Stimulated activated naive B cell treated with anti-CD40 and anti-IgM and Interleukin-4, amounts not matched to agents 10 μg/mL and 1 μg/mL and 100 μg/mL, for 72 hours (primary cell): ENCODE data around the gene NKIRAS2.
A peak's percentile ranks its signal among the peaks of the same experiment; 100 is the strongest.

ENCODE experiments used
- ATAC-seq, 2 donors: fragments of 150-1000 bp; cut with Tn5 transposase; replicated peaks; 2 replicates each; pipeline ENCODE4 v1.10.0; 2021; ENCODE audit warnings: moderate library complexity in 1 of 2
- DNase-seq: peaks from one replicate; pipeline ENCODE4 v3.0.0; 2021
- H3K27ac Mint-ChIP-seq: one replicate; pipeline ENCODE4 v1.8.0; 2022; ENCODE audit warnings: mild to moderate bottlenecking, mixed read lengths
- H3K27me3 Mint-ChIP-seq, 2 donors: one replicate each; pipeline ENCODE4 v1.8.0; 2022; ENCODE audit warnings: mixed read lengths in 2 of 2
- H3K36me3 Mint-ChIP-seq, 2 donors: one replicate each; pipeline ENCODE4 v1.8.0; 2022; ENCODE audit warnings: mixed read lengths in 2 of 2, mild to moderate bottlenecking in 1 of 2
- H3K4me1 Mint-ChIP-seq, 2 donors: one replicate each; pipeline ENCODE4 v1.8.0; 2022; ENCODE audit warnings: mixed read lengths in 2 of 2, mild to moderate bottlenecking in 1 of 2
- H3K4me3 Mint-ChIP-seq, 2 donors: one replicate each; pipeline ENCODE4 v1.8.0; 2022; ENCODE audit warnings: mild to moderate bottlenecking in 2 of 2, mixed read lengths in 2 of 2, moderate library complexity in 1 of 2
- H3K9me3 Mint-ChIP-seq, 2 donors: one replicate each; pipeline ENCODE4 v1.8.0; 2022; ENCODE audit warnings: mixed read lengths in 2 of 2, mild to moderate bottlenecking in 1 of 2

The NKIRAS2 gene

DNA sequence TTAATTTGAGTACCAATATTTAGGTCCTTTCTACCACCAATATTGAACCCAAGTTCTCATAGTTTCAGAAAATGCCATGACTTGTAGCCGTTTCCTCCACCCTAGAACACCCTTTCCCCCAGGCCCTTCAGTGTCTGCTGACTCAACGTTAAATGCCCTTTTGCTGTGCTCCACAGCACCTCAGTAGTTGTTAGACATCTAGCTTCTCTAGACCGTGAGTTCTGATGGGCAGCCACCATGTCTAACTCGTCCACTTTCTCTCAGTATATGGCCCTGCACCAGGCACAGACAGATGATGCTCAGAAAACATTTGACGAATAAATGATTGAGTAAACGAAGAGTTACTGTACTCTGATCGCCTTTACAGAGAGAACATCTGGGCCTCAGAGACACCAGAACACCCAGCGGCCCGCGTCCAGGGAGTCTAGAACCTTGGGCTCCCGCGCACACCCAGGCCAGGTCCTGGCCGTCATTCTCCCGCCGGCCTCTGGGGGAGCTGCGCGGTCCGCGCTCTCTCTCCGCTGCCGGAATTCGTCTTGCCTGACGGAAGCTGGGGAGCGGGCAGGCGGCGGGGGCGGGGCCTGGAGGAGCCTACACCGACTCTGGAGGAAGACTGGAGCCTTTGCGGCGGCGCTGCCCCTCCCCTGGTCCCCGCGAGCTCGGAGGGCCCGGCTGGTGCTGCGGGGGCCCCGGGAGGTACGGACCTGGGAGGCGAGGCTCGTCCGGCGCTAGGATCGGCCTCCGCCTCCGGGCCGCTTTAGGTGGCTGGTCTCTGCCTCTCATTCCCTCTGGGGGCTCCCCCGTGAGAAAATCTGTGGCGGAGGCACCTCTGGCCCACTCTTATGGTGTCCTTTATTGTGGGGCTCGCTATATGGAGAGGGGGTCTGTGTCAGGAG lies at the start of gene NKIRAS2:
NKIRAS2 (plus strand) TSS at position 582 of the 896 bp plus-strand sequence. CDS start 1,488 bp downstream, outside the sequence.
- ATAC-seq = peak; percentile 69 to 73
- peak; percentile 91 for DNase-seq
- Mint-ChIP-seq H3K36me3 (peaks cover 35 to 44% of the 10 kb centered on the region in 2 donors), H3K27me3 (no peaks in the 10 kb centered on the region), H3K27ac (peak within 1 kb of the TSS; percentile 90), H3K4me3 (peak within 1 kb of the TSS; percentile 94 to 100), H3K9me3 (peaks cover 3% of the 10 kb centered on the region in 2 donors), H3K4me1 (peaks cover 40 to 79% of the 10 kb centered on the region in 2 donors)

GRCh38 chr17:41970901-41971331 lies 49.0 kb upstream of the NKIRAS2 start:
- no peak for ATAC-seq
- H3K4me1 Mint-ChIP-seq = peaks cover 23 to 63% of the 10 kb centered on the region in 2 donors
- no peak overlapping the region for H3K4me3 Mint-ChIP-seq
- no peak for DNase-seq
- H3K36me3 Mint-ChIP-seq = peaks cover 30 to 42% of the 10 kb centered on the region in 2 donors
- no peaks in the 10 kb centered on the region for H3K9me3 Mint-ChIP-seq
- no peaks in the 10 kb centered on the region for H3K27me3 Mint-ChIP-seq
- H3K27ac Mint-ChIP-seq = peak overlapping the region; percentile 59

- peaks cover 35 to 46% of the 10 kb centered on the region in 2 donors for H3K36me3 Mint-ChIP-seq
These were observed 48.0 kb upstream of the NKIRAS2 start for GRCh38 chr17:41971721-41972523.

GRCh38 chr17:41972571-41973407 lies 47.1 kb upstream of the NKIRAS2 start:
- Mint-ChIP-seq H3K36me3 (peaks cover 35 to 53% of the 10 kb centered on the region in 2 donors), H3K9me3 (no peaks in the 10 kb centered on the region)

More at GRCh38 chr17:41971721-41972523, 48.0 kb upstream of the NKIRAS2 start:
- Mint-ChIP-seq H3K4me3 (no peak overlapping the region), H3K4me1 (peaks cover 26 to 72% of the 10 kb centered on the region in 2 donors), H3K27ac (peak overlapping the region; percentile 86), H3K27me3 (no peaks in the 10 kb centered on the region), H3K9me3 (no peaks in the 10 kb centered on the region)
- DNase-seq (no peak), ATAC-seq (no peak)

DNA sequence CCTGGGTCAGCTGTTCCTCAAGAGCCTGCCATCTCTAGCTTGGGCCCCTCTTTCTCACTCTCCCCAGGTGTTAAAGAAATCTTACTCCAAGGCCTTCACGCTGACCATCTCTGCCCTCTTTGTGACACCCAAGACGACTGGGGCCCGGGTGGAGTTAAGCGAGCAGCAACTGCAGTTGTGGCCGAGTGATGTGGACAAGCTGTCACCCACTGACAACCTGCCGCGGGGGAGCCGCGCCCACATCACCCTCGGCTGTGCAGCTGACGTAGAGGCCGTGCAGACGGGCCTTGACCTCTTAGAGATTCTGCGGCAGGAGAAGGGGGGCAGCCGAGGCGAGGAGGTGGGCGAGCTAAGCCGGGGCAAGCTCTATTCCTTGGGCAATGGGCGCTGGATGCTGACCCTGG lies 46.5 kb upstream of the NKIRAS2 start:
- DNase-seq (no peak), ATAC-seq (no peak)
- H3K4me1 Mint-ChIP-seq = peaks cover 22 to 70% of the 10 kb centered on the region in 2 donors
- no peaks in the 10 kb centered on the region for H3K27me3 Mint-ChIP-seq
- H3K27ac Mint-ChIP-seq = peak overlapping the region; percentile 86
- H3K9me3 Mint-ChIP-seq = no peaks in the 10 kb centered on the region
- H3K4me3 Mint-ChIP-seq = peak overlapping the region in 1 of 2 donors; percentile 11
- H3K36me3 Mint-ChIP-seq = peaks cover 36 to 55% of the 10 kb centered on the region in 2 donors

More at GRCh38 chr17:41972571-41973407, 47.1 kb upstream of the NKIRAS2 start:
- H3K27ac Mint-ChIP-seq = peak overlapping the region; percentile 86
- DNase-seq (peak; percentile 60), ATAC-seq (peak; percentile 87 to 90)
- H3K4me3 Mint-ChIP-seq = peak overlapping the region in 1 of 2 donors; percentile 7
- H3K4me1 Mint-ChIP-seq = peaks cover 26 to 72% of the 10 kb centered on the region in 2 donors
- H3K27me3 Mint-ChIP-seq = no peaks in the 10 kb centered on the region

DNA sequence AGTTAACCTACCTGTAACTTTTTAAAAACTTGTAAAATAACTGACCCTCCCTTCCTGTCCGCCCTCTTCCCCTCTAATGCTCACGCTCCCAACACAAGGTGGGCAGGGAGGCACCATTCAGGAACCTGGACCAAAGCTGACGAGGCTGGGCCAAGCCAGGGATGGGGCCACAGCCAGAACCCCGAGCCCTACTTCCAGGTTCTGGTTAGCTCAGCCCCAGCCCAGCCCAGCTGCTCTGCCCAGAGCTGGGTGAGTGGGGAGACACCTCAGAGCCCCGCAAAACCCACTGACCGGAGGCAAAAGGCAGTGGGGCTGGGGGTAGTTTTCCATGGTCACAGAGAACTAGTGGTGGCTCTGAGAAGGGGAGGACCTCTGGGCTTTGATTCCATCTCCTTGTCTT lies 45.9 kb upstream of the NKIRAS2 start:
- Mint-ChIP-seq H3K36me3 (peaks cover 37 to 52% of the 10 kb centered on the region in 2 donors), H3K4me3 (no peak overlapping the region)
- ATAC-seq = no peak

DNA sequence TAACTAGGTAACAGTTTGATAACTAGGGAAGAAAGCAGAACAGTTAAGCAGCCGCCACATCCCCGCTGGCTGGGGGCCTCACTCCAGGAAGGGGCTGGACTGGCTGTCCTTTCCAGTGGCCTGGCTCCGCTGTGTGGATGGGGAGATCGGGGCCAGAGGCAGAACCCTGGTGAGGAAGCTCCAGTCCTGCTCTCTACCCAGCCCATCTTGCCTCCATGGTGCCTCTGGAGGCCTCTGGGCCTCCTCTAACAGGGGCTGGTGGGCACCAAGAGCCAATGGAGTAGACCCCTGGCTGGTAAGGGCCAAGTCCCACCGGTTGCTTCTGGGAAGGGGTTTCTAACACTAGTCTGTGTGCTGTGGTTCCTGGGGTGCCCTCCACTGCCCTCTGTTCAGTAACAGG lies 45.2 kb upstream of the NKIRAS2 start:
- no peaks in the 10 kb centered on the region for H3K9me3 Mint-ChIP-seq
- H3K36me3 Mint-ChIP-seq = peaks cover 35 to 49% of the 10 kb centered on the region in 2 donors
- DNase-seq (no peak), ATAC-seq (no peak)
- H3K4me1 Mint-ChIP-seq = peaks cover 22 to 64% of the 10 kb centered on the region in 2 donors
- no peak overlapping the region for H3K4me3 Mint-ChIP-seq
- H3K27me3 Mint-ChIP-seq = no peaks in the 10 kb centered on the region
- peak overlapping the region; percentile 20 for H3K27ac Mint-ChIP-seq

More for the DNA sequence above, 45.9 kb upstream of the NKIRAS2 start:
- Mint-ChIP-seq H3K9me3 (no peaks in the 10 kb centered on the region), H3K27ac (peak overlapping the region; percentile 63), H3K4me1 (peaks cover 22 to 65% of the 10 kb centered on the region in 2 donors), H3K27me3 (no peaks in the 10 kb centered on the region)
- no peak for DNase-seq

GRCh38 chr17:41975099-41976083 lies 44.5 kb upstream of the NKIRAS2 start:
- Mint-ChIP-seq H3K9me3 (no peaks in the 10 kb centered on the region), H3K36me3 (peaks cover 39 to 46% of the 10 kb centered on the region in 2 donors), H3K4me1 (peaks cover 22 to 64% of the 10 kb centered on the region in 2 donors), H3K27ac (peak overlapping the region; percentile 75), H3K4me3 (no peak overlapping the region), H3K27me3 (no peaks in the 10 kb centered on the region)
- DNase-seq (no peak), ATAC-seq (no peak)

GRCh38 chr17:41976142-41976768 lies 43.6 kb upstream of the NKIRAS2 start:
- no peak for ATAC-seq
- no peak for DNase-seq
- Mint-ChIP-seq H3K9me3 (no peaks in the 10 kb centered on the region), H3K27me3 (no peaks in the 10 kb centered on the region), H3K4me1 (peaks cover 17 to 55% of the 10 kb centered on the region in 2 donors), H3K4me3 (no peak overlapping the region), H3K27ac (peak overlapping the region; percentile 75), H3K36me3 (peaks cover 43 to 48% of the 10 kb centered on the region in 2 donors)

DNA sequence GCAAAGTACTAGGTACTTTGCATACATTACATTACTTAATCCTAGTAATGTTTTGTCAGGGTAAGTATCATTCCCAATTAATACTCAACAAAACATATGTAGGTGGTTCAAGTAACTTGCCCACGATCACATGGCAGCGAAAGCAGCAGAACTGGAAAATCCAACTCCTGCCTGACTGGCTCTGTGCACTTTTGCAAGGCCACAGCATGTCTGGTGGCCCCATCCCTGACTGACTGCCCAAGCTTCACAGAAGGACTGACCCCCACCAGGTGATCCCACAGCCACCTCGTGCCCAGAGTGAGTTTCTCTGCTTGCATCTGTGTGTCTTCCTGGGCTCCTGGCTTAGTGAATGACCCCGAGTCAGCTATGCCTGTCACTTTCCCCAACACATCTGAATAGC lies 41.9 kb upstream of the NKIRAS2 start:
- Mint-ChIP-seq H3K9me3 (no peaks in the 10 kb centered on the region), H3K4me1 (peaks cover 13 to 39% of the 10 kb centered on the region in 2 donors), H3K4me3 (no peak overlapping the region), H3K27ac (peak overlapping the region; percentile 26), H3K36me3 (peaks cover 53 to 55% of the 10 kb centered on the region in 2 donors), H3K27me3 (no peaks in the 10 kb centered on the region)
- ATAC-seq = no peak
- no peak for DNase-seq

- Mint-ChIP-seq H3K9me3 (no peaks in the 10 kb centered on the region), H3K36me3 (peaks cover 54 to 56% of the 10 kb centered on the region in 2 donors), H3K4me1 (peaks cover 5 to 11% of the 10 kb centered on the region in 2 donors), H3K27ac (peak overlapping the region; percentile 71), H3K4me3 (no peak overlapping the region), H3K27me3 (no peaks in the 10 kb centered on the region)
- ATAC-seq (peak; percentile 19 to 51), DNase-seq (no peak)
These were observed 37.7 kb upstream of the NKIRAS2 start for GRCh38 chr17:41982026-41982760.

GRCh38 chr17:41984454-41984853 lies 35.4 kb upstream of the NKIRAS2 start:
- H3K27ac Mint-ChIP-seq = peak overlapping the region; percentile 79
- no peak for DNase-seq
- H3K4me3 Mint-ChIP-seq = no peak overlapping the region
- peaks cover 58 to 59% of the 10 kb centered on the region in 2 donors for H3K36me3 Mint-ChIP-seq
- no peaks in the 10 kb centered on the region for H3K27me3 Mint-ChIP-seq
- ATAC-seq = no peak
- H3K9me3 Mint-ChIP-seq = no peaks in the 10 kb centered on the region
- H3K4me1 Mint-ChIP-seq = peaks cover 17 to 18% of the 10 kb centered on the region in 2 donors
